ENCODE results near the gene TRIM46.

TRIM46 gene

DNA sequence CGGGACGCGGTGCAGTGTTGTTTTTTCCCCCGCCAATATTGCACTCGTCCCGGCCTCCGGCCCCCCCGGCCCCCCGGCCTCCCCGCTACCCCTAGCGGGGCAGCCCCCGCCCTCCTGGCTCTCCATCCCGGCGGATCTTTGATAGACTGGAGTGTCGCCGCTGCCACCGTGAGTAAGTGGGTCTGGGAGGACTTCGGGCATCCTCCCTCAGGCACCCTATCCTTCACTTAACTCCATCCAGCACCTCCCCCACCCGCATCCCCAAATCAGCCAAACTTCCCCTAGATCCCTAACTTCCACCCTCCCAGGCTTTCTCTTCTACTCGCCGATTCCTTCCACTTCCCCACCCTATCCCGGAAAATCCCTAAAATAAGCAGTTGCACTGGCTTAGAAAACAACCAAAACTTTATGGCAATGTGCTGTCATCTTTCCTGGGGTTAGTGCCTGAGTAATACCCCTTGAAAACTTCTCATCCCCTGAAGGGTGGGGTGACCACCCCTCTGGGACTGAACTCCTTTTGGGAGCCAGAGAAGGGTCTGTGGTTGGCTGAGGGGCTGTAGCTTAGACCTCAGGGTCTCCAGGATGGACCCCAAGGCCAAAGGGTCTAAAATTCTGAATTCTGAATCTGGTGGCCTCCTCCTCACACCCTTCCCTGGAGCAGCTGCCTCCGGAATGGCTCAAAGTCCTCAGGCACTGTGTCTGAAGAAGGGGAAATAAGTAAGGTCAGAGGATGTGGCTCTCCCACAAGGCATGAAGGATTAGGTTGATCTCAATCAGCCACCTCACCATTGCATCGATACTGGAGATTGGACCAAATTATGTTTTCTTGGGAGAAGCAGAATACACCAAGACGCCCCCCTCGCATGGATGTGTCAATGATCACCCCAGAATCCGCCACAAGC is 21.8 kb downstream of the TRIM46 start:
- H3K4me3 ChIP-seq (ENCODE audit: low read depth, low read length): peak overlapping the region; percentile 66
- TF ChIP-seq, protein P1, sequence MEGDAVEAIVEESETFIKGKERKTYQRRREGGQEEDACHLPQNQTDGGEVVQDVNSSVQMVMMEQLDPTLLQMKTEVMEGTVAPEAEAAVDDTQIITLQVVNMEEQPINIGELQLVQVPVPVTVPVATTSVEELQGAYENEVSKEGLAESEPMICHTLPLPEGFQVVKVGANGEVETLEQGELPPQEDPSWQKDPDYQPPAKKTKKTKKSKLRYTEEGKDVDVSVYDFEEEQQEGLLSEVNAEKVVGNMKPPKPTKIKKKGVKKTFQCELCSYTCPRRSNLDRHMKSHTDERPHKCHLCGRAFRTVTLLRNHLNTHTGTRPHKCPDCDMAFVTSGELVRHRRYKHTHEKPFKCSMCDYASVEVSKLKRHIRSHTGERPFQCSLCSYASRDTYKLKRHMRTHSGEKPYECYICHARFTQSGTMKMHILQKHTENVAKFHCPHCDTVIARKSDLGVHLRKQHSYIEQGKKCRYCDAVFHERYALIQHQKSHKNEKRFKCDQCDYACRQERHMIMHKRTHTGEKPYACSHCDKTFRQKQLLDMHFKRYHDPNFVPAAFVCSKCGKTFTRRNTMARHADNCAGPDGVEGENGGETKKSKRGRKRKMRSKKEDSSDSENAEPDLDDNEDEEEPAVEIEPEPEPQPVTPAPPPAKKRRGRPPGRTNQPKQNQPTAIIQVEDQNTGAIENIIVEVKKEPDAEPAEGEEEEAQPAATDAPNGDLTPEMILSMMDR (IDR thresholded peaks at IDR 0.05; ENCODE audit: insufficient read depth, low read length, missing control alignments): no peak
- POLR2A ChIA-PET: interaction anchor here (0.5 to 3.7 kb wide), 8 partner anchors 10 to 732 kb away, joined by 3 to 45 read pairs (median 8); partner anchors contain the start of genes KRTCAP2, MTX1 and THBS3
- CTCF ChIA-PET: interaction anchor here (0.6 to 8.2 kb wide), 9 partner anchors 10 to 110 kb away, joined by 3 to 144 read pairs (median 7); partner anchors contain the start of genes KRTCAP2, MTX1, THBS3 and TRIM46
- no peak for DNase-seq (ENCODE audit: low read depth, low spot score)

DNA sequence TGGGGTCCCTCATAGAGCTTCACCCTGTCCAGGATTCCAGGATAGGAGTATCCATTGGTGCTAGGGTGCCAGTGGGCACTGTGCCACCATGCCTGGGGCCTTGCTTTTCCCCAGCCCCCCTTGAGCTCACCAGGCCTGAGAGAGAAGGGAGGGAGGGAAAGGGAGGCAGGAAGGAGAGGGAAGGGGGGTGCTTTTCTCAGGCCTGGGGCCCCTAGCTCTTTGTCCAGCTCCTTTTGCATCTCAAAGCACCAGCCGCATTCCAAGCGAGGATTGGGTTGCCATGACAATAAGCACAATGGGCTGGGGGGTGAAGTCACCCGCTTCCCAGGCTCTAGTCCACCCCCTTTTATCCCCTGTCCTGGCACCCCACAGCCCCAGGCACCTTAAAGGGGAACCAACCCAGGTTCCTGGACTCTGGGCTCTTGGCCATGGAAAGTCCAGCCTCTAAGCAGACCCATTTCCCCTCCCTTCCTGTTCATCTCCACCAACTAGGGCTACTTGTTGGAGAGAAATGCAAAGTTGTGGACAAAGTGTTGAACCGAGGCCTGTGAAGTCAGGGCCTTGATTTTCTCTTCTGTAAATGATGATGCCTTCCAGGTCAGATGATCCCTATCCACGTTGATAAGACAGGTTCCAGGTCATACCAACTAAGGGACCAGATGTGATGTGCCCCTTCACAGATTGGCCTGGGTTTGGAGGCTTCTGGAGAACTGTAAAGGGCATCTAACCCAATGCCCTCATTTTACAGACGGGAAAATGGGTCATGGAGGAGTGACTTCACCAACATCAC is 22.6 kb downstream of the TRIM46 start:
- no peak for DNase-seq (ENCODE audit: low read depth, low spot score)
- ChIA-PET CTCF (interaction anchor here (0.6 to 8.2 kb wide), 5 partner anchors 10 to 54 kb away, joined by 3 to 144 read pairs (median 13); partner anchors contain the start of genes KRTCAP2, MTX1, THBS3 and TRIM46), POLR2A (interaction anchor here (3.7 kb wide), 1 partner anchor 12 kb away, joined by 45 read pairs; the partner anchor contains the start of genes MTX1 and THBS3)

DNA sequence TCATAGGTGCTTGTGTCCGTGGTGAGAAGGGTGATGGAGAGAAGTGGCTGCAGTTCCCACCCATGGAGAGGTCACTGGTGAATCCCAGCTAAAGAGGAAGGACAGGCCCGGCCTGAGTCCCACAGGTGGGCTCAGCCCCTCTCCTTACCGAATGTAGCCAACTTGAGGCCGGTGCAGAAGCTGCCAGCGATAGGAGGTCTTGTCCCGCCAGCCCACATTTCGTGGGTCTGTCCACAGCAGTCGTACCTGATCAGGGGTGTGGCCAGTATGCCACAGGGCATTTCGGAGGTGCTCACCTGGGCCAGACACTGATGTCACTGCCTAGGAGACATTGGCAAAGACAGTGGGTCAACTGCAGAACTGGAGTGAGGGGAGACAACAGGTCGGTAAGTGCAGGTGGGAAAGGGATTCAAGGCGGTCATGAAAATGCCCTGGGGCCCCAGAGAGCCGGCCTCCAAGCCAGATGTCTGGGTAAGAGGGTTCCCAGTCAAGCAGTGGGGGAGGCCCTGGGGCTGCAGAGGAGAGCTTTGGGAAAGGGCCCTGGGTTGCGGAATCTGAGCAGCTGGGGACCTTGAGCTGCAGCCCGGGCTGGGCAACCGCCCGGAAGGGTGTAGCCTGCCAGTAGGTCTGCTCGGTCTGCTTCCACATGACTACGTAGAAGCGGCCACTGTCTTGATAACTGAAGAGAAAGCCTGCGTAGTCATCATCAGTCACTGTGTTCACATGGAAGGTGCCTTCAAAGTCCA is 23.4 kb downstream of the TRIM46 start:
- TF ChIP-seq, protein P1 (IDR thresholded peaks at IDR 0.05; ENCODE audit: insufficient read depth, low read length, missing control alignments): no peak
- H3K4me3 ChIP-seq (ENCODE audit: low read depth, low read length): no peak overlapping the region
- no peak for DNase-seq (ENCODE audit: low read depth, low spot score)
- ChIA-PET CTCF (interaction anchor here (0.8 to 8.2 kb wide), 4 partner anchors 9 to 53 kb away, joined by 3 to 144 read pairs (median 68); partner anchors contain the start of genes KRTCAP2, MTX1, THBS3 and TRIM46), POLR2A (no interaction called here)

More for the DNA sequence above, 22.6 kb downstream of the TRIM46 start:
- TF ChIP-seq, protein P1 (IDR thresholded peaks at IDR 0.05; ENCODE audit: insufficient read depth, low read length, missing control alignments): no peak
- H3K4me3 ChIP-seq (ENCODE audit: low read depth, low read length): peak overlapping the region; percentile 66

DNA sequence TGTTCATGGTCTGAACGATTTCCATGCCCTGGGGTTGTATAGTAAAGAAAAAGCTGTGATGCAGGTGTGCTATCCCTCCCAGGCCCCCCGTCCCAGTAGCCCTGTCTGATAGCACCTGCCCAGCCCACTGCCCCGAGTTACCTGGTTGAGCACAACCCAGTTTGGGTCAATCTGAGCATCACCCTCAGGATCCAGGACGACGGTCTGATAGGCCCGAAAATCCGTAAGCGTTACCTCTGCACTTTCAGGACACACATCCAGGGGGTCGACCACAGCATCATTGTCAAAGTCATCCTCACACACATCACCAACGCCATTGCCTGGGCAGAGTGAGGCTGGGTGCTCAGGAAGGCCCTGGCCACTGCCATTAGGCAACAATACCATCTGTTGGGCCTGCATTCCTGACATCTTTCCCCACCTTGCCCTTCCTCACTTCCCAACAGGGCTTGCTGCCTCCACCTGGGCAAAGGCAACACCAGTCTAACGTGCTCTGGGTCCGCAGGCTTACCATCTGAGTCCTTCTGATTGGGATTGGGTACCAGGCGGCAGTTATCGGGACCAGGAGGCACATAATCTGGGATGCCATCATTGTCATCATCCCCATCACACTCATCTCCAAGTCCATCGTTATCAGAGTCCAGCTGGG is 24.4 kb downstream of the TRIM46 start:
- ChIA-PET CTCF (interaction anchor here (0.8 to 8.2 kb wide), 4 partner anchors 8 to 52 kb away, joined by 3 to 144 read pairs (median 68); partner anchors contain the start of genes KRTCAP2, MTX1, THBS3 and TRIM46), POLR2A (no interaction called here)
- no peak for DNase-seq (ENCODE audit: low read depth, low spot score)
- no peak overlapping the region for H3K4me3 ChIP-seq (ENCODE audit: low read depth, low read length)
- TF ChIP-seq, protein P1 (IDR thresholded peaks at IDR 0.05; ENCODE audit: insufficient read depth, low read length, missing control alignments): no peak

DNA sequence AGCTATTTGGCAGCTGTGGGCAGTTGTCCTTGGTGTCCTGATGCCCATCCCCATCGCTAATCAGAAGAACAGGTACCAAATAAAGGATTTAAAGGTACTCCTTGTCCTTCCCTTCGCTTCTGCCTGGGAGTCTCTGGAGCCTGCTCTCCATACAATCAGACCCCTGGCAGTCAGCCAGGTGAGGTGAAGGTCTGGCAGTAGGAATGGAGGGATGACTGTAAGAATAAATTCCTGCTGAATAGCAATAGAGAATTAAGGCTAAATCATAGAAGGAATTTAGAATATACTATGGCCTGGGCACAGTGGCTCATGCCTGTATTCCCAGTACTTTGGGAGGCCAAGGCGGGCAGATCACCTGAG is 24.9 kb downstream of the TRIM46 start:
- ChIA-PET POLR2A (no interaction called here), CTCF (interaction anchor here (2.1 to 8.2 kb wide), 2 partner anchors 7 to 52 kb away, joined by 13 to 144 read pairs; partner anchors contain the start of genes MTX1 and THBS3)
- H3K4me3 ChIP-seq (ENCODE audit: low read depth, low read length): no peak overlapping the region
- no peak for DNase-seq (ENCODE audit: low read depth, low spot score)
- TF ChIP-seq, protein P1 (IDR thresholded peaks at IDR 0.05; ENCODE audit: insufficient read depth, low read length, missing control alignments): no peak
